ENCODE measurements around the gene P2RY11.

The P2RY11 gene

DNA sequence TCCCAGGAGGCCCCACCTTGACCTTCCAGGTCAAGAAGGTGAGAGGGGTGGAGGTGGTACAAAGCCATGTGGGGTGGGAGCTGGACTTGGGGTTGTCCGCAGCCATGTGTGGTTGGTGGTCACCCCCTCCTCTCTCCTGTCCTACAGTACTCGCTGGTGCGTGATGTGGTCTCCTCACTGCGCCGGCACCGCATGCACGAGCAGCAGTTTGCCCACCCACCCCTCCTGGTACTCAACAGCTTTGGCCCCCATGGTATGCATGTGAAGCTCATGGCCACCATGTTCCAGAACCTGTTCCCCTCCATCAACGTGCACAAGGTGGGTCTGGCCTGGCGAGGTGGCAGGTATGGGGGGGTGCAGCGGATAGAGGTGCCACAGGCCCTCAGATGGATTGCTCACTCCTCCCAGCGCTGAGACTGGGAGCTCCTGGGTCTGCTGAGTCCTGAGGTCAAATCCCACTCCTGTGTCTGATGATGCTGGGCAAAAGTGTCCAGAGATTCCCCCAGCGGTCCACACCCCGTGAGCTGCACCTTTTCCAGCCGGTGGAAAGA, 3.6 kb upstream of the P2RY11 start:
- DNase-seq (ENCODE audit: low read depth, low spot score), result no peak
- Histone ChIP-seq H3K27ac (no peak overlapping the region), H3K4me3 (peak overlapping the region; percentile 95), H3K36me3 (ENCODE audit: insufficient read depth, low read length) (peaks cover 48% of the 10 kb centered on the region), H3K9me3 (ENCODE audit: low read depth, low read length) (no peaks in the 10 kb centered on the region), H3K9ac (ENCODE audit: insufficient read length) (peak overlapping the region; percentile 98)
- TF ChIP-seq FOXP2 (optimal IDR thresholded peaks at IDR 0.05; ENCODE audit: control extremely low read depth, extremely low read length, insufficient read depth), result no peak
- no peak for TF ChIP-seq EZH2 (IDR thresholded peaks at IDR 0.05)
- TF ChIP-seq POLR2AphosphoS5 (IDR thresholded peaks at IDR 0.05; ENCODE audit: borderline replicate concordance, low read depth, low read length), result no peak

DNA sequence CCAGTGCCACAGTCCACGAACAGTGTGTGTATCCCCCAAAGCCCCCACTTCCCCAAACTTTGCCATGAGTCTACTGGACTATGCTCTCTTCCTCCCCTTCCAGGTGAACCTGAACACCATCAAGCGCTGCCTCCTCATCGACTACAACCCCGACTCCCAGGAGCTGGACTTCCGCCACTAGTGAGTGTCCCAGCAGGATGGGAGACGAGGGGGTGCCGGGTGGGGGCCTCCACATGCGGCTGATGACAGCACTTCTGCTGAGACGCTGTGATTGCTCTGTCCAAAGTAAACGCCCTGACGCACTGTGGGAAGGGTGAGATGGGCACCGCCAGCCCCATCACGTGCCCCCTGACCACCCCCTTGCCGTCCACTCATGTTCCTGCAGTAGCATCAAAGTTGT, 2.0 kb upstream of the P2RY11 start:
- H3K36me3 ChIP-seq (ENCODE audit: insufficient read depth, low read length), result peaks cover 48% of the 10 kb centered on the region

DNA sequence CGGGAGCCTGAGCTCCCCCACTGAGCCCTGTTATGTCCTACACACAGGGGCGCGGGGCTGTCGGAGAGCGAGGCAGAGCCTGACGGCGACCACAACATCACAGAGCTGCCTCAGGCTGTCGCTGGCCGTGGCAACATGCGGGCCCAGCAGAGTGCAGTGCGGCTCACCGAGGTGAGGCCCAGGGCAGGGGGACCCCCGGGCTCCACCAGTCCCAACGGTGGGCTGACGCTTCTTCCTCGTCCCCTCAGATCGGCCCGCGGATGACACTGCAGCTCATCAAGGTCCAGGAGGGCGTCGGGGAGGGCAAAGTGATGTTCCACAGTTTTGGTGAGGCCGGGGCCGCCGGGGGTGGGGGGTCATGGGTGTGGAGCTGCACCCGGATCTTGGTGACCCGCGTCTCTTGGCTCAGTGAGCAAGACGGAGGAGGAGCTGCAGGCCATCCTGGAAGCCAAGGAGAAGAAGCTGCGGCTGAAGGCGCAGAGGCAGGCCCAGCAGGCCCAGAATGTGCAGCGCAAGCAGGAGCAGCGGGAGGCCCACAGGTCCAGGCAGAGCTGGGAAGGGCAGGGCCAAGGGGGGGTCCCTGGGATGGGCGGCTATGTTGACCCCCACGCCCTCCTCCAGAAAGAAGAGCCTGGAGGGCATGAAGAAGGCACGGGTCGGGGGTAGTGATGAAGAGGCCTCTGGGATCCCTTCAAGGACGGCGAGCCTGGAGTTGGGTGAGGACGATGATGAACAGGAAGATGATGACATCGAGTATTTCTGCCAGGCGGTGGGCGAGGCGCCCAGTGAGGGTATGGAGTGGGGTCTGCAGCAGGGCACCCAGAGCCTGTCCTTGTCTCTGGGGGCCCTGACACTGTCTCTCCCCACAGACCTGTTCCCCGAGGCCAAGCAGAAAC, 1.2 kb upstream of the P2RY11 start:
- no peak overlapping the region for H3K27ac ChIP-seq
- peaks cover 50% of the 10 kb centered on the region for H3K36me3 ChIP-seq (ENCODE audit: insufficient read depth, low read length)
- H3K9me3 ChIP-seq (ENCODE audit: low read depth, low read length), result no peaks in the 10 kb centered on the region
- TF ChIP-seq FOXP2 (optimal IDR thresholded peaks at IDR 0.05; ENCODE audit: control extremely low read depth, extremely low read length, insufficient read depth) (no peak), POLR2AphosphoS5 (IDR thresholded peaks at IDR 0.05; ENCODE audit: borderline replicate concordance, low read depth, low read length) (no peak), EZH2 (IDR thresholded peaks at IDR 0.05) (no peak)
- no peak overlapping the region for H3K9ac ChIP-seq (ENCODE audit: insufficient read length)
- no peak overlapping the region for H3K4me3 ChIP-seq
- DNase-seq (ENCODE audit: low read depth, low spot score), result no peak

More for the DNA sequence above, 2.0 kb upstream of the P2RY11 start:
- Histone ChIP-seq H3K9me3 (ENCODE audit: low read depth, low read length) (no peaks in the 10 kb centered on the region), H3K27ac (no peak overlapping the region), H3K4me3 (no peak overlapping the region), H3K9ac (ENCODE audit: insufficient read length) (no peak overlapping the region)
- no peak for DNase-seq (ENCODE audit: low read depth, low spot score)
- TF ChIP-seq EZH2 (IDR thresholded peaks at IDR 0.05), result no peak
- TF ChIP-seq FOXP2 (optimal IDR thresholded peaks at IDR 0.05; ENCODE audit: control extremely low read depth, extremely low read length, insufficient read depth), result no peak
- TF ChIP-seq POLR2AphosphoS5 (IDR thresholded peaks at IDR 0.05; ENCODE audit: borderline replicate concordance, low read depth, low read length), result no peak; the same call in 1 of the 2 replicates

DNA sequence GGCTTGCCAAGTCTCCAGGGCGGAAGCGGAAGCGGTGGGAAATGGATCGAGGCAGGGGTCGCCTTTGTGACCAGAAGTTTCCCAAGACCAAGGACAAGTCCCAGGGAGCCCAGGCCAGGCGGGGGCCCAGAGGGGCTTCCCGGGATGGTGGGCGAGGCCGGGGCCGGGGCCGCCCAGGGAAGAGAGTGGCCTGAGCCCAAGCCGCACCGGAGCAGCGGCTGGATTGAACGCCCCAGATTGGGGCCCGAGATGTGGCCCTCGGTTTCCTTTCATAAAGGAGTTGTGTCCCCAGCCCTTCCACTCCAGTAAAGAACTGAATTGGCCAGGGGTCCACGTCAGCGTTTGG, 548 bp upstream of the P2RY11 start:
- Histone ChIP-seq H3K27ac (0 out of 2 replicates have a peak overlapping the region, but pooled peaks have one; percentile 31), H3K9me3 (ENCODE audit: low read depth, low read length) (no peaks in the 10 kb centered on the region), H3K4me3 (no peak overlapping the region), H3K36me3 (ENCODE audit: insufficient read depth, low read length) (peaks cover 50% of the 10 kb centered on the region), H3K9ac (ENCODE audit: insufficient read length) (no peak overlapping the region)
- no peak for DNase-seq (ENCODE audit: low read depth, low spot score)
- no peak for TF ChIP-seq FOXP2 (optimal IDR thresholded peaks at IDR 0.05; ENCODE audit: control extremely low read depth, extremely low read length, insufficient read depth)
- no peak for TF ChIP-seq EZH2 (IDR thresholded peaks at IDR 0.05)
- no peak for TF ChIP-seq POLR2AphosphoS5 (IDR thresholded peaks at IDR 0.05; ENCODE audit: borderline replicate concordance, low read depth, low read length)

DNA sequence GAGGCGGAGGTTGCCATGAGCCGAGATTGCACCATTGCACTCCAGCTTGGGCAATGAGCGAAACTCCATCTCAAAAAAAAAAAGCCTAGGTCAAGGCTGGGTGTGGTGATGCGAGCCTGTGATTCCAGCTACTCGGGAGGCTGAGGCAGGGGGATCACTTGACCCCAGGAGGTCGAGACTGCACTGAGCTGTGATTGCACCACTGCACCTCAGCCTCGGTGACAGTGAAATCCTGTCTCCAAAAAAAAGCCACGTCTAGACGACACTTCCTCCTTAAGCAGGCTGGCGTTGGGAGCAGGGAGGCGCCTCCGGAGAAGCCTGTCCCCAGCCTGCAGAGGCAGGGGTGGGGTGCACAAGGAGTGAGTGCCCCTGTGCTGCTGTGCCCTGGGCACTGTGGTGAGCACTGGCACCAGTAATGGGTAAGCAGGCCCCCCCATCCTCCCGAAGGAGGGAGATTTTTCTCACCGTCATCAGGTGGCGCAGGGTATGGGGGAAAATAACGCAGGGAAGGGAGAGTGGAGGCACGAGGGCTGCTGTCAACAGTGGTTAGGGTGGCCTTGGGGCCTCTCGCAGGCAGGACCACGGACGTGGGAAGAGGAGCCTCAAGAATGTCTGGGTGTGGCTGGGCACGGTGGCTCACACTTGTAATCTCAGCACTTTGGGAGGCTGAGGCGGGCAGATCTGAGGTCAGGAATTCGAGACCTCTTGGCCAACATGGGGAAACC, 706 bp downstream of the P2RY11 start:
- H3K9me3 ChIP-seq (ENCODE audit: low read depth, low read length), result no peaks in the 10 kb centered on the region
- no peak overlapping the region for H3K4me3 ChIP-seq
- TF ChIP-seq EZH2 (IDR thresholded peaks at IDR 0.05) (no peak), FOXP2 (optimal IDR thresholded peaks at IDR 0.05; ENCODE audit: control extremely low read depth, extremely low read length, insufficient read depth) (no peak), POLR2AphosphoS5 (IDR thresholded peaks at IDR 0.05; ENCODE audit: borderline replicate concordance, low read depth, low read length) (peak; percentile 64)
- H3K36me3 ChIP-seq (ENCODE audit: insufficient read depth, low read length), result peaks cover 55% of the 10 kb centered on the region
- peak overlapping the region; percentile 21; the same call in 1 of the 2 replicates for H3K27ac ChIP-seq
- no peak for DNase-seq (ENCODE audit: low read depth, low spot score)
- H3K9ac ChIP-seq (ENCODE audit: insufficient read length), result no peak overlapping the region

DNA sequence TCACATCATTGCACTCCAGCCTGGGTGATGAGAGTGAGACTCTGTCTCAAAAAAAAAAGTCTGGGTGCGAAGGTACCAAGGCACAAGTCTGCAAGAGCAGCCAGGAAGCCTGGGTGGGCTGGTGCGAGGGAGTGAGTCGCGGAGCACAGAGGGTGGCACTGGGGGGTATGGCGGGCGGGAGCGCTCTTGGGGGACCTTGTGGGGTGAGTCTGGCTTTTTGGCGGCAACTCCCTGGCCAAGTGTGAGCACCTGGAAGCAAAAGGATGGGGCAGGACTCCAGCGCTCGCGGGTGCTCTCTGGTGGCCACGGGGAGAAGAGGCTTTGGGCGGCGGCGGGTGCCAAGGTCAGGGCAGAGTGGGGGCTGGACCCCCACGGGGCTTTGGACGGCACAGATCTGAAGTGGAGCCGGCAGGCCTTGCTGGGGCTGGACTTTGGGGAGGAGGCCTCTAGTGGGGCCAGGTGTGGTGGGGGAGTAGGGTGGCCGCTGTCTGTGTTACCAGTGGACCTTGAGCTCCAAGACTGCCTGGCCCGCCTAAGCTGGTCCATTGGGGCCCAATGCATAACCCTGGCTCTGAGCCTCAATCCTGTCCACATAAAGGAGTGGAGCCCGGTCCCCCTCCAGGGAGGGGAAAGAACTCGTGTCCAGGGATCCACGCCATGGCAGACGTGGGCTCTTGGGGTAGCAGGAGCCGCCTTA, 1.6 kb downstream of the P2RY11 start:
- H3K4me3 ChIP-seq, result no peak overlapping the region
- TF ChIP-seq EZH2 (IDR thresholded peaks at IDR 0.05), result no peak
- TF ChIP-seq FOXP2 (optimal IDR thresholded peaks at IDR 0.05; ENCODE audit: control extremely low read depth, extremely low read length, insufficient read depth), result no peak
- peak; percentile 57 for TF ChIP-seq POLR2AphosphoS5 (IDR thresholded peaks at IDR 0.05; ENCODE audit: borderline replicate concordance, low read depth, low read length)
- H3K36me3 ChIP-seq (ENCODE audit: insufficient read depth, low read length), result peaks cover 53% of the 10 kb centered on the region
- no peaks in the 10 kb centered on the region for H3K9me3 ChIP-seq (ENCODE audit: low read depth, low read length)
- H3K9ac ChIP-seq (ENCODE audit: insufficient read length), result no peak overlapping the region
- DNase-seq (ENCODE audit: low read depth, low spot score), result no peak
- H3K27ac ChIP-seq, result peak overlapping the region; percentile 64

DNA sequence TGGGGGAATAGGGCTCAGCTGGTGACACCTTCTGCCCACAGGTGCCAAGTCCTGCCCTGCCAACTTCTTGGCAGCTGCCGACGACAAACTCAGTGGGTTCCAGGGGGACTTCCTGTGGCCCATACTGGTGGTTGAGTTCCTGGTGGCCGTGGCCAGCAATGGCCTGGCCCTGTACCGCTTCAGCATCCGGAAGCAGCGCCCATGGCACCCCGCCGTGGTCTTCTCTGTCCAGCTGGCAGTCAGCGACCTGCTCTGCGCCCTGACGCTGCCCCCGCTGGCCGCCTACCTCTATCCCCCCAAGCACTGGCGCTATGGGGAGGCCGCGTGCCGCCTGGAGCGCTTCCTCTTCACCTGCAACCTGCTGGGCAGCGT, 2.1 kb downstream of the P2RY11 start:
- peaks cover 52% of the 10 kb centered on the region for H3K36me3 ChIP-seq (ENCODE audit: insufficient read depth, low read length)
- no peak overlapping the region; the same call in 1 of the 2 replicates for H3K27ac ChIP-seq
- no peak for TF ChIP-seq EZH2 (IDR thresholded peaks at IDR 0.05)
- no peak for TF ChIP-seq FOXP2 (optimal IDR thresholded peaks at IDR 0.05; ENCODE audit: control extremely low read depth, extremely low read length, insufficient read depth)
- TF ChIP-seq POLR2AphosphoS5 (IDR thresholded peaks at IDR 0.05; ENCODE audit: borderline replicate concordance, low read depth, low read length), result no peak
- H3K9me3 ChIP-seq (ENCODE audit: low read depth, low read length), result no peaks in the 10 kb centered on the region
- DNase-seq (ENCODE audit: low read depth, low spot score), result no peak
- H3K9ac ChIP-seq (ENCODE audit: insufficient read length), result no peak overlapping the region
- H3K4me3 ChIP-seq, result no peak overlapping the region

Data from SK-N-MC (cell line).